SU-DHL-6 (cell line): Measurements from ENCODE around the gene ADGRB3.

ENCODE experiments used
- EZH2phosphoT487 ChIP-seq: fragments of 200-600 bp; sonication (generic), shearing (Covaris generic); conservative IDR thresholded peaks from 2 replicates; pipeline ENCODE4 v1.6.1; 2018; ENCODE audit warnings: mild to moderate bottlenecking, antibody characterized with exemption, low read length, moderate library complexity, mixed read lengths
- TF ChIP-seq, protein P1 (sequence below): fragments of 200-600 bp; sonication (generic); IDR thresholded peaks from one replicate; pipeline ENCODE4 v1.5.1; 2017; ENCODE audit warnings: antibody characterized with exemption, mild to moderate bottlenecking, low read length, moderate library complexity; ENCODE audit not compliant: insufficient read depth, poor library complexity, severe bottlenecking

DNA sequence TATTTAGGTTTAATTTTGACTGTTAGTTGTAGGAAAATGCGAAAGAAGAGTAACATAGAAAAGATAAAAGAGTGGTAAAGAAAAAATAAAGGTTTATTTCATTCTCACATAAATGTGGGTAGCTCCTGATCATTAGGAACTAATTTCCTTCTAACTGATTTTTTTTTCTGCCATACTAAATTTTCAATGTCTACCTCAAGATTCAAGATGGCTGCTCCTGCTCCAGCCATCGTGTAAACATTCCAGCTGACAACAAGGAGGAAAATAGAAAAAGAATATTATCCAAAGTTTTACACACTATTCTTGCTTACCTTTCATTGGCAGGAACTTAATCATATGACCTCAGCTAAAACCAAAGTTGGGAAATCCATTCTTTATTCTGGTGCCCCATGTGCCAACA is 673.5 kb downstream of the ADGRB3 start:
- TF ChIP-seq, protein P1, sequence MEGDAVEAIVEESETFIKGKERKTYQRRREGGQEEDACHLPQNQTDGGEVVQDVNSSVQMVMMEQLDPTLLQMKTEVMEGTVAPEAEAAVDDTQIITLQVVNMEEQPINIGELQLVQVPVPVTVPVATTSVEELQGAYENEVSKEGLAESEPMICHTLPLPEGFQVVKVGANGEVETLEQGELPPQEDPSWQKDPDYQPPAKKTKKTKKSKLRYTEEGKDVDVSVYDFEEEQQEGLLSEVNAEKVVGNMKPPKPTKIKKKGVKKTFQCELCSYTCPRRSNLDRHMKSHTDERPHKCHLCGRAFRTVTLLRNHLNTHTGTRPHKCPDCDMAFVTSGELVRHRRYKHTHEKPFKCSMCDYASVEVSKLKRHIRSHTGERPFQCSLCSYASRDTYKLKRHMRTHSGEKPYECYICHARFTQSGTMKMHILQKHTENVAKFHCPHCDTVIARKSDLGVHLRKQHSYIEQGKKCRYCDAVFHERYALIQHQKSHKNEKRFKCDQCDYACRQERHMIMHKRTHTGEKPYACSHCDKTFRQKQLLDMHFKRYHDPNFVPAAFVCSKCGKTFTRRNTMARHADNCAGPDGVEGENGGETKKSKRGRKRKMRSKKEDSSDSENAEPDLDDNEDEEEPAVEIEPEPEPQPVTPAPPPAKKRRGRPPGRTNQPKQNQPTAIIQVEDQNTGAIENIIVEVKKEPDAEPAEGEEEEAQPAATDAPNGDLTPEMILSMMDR = no peak
- TF ChIP-seq EZH2phosphoT487 = no peak
